DMS79 treated with DMSO at 0.1 percent for 48 hours (cell line): ENCODE data around the gene NFIC.
"Not testable (repeated sequence)": the region's sequence is repeated elsewhere in the genome, so short reads cannot be mapped to it uniquely, and the experiment has no call there.

Experiments used
- DNase-seq: peaks from one replicate; lab custom pipeline; 2025; lab: John Stamatoyannopoulos, UW

The NFIC gene

DNA sequence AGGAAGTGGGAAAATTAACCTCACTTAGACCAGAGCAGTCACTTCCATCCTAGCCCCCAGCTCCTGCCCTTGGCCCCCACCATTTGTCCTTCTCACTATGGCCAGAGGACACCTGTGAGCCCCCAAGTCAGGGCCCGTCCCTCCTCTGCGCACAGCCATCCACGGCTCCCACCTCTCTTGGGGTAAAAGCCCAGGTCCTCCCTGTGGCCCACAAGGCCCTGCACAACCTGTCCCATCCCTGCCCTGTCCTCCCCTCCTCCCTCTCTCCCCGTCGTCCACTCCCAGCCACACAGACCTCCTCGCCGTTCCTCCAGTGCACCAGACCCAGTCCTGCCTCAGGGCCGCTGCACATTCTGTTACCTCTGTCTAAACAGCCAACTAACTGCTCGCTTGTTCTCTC lies 60.0 kb downstream of the NFIC start:
- no peak for DNase-seq

DNA sequence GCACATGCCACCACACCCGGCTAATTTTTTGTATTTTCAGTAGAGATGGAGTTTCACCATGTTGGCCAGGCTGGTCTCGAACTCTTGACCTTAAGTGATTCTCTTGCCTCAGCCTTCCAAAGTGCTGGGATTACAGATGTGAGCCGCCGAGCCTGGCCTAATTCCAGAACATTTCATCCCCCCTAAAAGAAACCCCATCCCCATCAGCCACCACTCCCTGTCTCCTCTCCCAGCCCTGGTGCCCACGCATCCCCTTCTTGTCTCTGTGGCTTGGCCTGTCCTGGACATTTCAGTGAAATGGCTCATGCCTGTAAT lies 63.9 kb downstream of the NFIC start:
- DNase-seq, result not testable (repeated sequence)

DNA sequence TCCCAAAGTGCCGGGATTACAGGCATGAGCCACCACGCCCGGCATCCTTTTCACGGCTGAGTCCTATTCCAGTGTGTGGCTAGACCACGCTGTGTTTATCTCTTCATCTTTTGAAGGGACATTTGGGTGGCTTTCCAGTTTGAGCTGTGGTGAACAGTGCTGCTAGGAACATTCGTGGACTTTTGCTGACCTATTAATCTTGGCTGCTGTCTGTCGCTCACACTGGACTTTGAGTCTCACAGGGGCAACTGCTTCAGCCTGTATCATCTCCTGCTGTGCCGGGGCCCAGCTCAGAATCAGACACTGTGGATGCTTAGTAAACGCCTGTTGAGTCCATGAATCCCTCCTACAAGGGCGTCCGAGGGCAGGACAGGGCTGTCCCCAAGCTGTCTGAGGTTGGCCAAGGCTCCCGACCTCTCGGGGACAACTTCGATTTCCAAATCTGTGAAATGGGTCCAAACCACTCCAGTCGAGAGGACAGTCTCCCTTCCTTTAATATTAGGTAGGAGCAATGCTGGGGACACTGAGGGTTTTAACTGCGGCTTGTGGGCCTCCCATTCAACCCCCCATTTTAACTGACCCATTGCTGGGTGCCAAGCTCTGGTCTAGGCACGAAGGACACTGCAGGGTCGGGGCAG lies 65.5 kb downstream of the NFIC start:
- no peak for DNase-seq

DNA sequence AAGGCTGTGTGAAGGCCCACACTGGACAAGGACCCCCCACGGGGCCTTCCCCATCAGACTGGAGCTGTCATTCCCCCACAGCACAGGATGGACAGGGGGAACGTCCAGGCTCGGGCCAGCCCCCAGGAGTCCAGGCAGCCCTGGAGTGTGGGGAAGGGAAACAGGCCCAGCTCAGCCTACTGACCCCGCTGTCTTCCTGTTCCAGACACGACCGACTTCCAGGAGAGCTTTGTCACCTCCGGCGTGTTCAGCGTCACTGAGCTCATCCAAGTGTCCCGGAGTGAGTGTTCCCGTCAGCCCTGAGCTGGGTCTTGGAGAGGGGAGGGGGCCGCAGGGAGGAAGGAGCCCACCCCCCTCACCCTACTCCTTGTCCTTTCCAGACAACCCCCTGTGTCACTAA lies 66.9 kb downstream of the NFIC start:
- DNase-seq, result no peak

DNA sequence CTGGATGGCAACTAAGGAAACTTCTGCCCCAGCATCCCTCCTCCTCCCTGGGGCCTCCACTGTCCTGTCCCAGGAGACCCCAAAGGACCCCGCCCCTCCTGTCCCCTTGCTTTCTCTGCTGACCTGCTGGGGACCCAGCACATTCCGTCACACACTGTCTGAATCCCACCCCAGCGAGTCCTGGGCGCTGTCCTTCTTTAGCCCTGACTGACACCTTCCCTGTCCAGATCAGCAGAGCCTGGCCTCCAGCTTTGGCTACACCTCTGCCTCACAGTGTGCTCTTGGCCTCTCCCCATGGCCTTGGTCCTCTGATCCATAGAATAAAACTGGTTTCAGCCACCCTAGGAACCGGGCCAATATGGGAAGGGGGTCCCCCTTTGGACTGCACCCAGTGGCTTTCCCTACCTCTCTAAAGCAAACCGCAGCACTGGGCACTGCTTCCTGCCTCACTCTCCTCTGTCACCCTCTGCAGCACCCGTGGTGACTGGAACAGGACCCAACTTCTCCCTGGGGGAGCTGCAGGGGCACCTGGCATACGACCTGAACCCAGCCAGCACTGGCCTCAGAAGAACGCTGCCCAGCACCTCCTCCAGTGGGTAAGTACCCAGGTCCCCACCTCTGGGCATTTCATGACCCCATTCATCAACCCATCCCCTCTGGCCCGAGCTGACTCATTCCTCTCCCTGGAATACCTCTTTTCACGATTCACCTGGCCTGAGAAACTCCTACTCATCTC lies 67.6 kb downstream of the NFIC start:
- DNase-seq, result no peak

DNA sequence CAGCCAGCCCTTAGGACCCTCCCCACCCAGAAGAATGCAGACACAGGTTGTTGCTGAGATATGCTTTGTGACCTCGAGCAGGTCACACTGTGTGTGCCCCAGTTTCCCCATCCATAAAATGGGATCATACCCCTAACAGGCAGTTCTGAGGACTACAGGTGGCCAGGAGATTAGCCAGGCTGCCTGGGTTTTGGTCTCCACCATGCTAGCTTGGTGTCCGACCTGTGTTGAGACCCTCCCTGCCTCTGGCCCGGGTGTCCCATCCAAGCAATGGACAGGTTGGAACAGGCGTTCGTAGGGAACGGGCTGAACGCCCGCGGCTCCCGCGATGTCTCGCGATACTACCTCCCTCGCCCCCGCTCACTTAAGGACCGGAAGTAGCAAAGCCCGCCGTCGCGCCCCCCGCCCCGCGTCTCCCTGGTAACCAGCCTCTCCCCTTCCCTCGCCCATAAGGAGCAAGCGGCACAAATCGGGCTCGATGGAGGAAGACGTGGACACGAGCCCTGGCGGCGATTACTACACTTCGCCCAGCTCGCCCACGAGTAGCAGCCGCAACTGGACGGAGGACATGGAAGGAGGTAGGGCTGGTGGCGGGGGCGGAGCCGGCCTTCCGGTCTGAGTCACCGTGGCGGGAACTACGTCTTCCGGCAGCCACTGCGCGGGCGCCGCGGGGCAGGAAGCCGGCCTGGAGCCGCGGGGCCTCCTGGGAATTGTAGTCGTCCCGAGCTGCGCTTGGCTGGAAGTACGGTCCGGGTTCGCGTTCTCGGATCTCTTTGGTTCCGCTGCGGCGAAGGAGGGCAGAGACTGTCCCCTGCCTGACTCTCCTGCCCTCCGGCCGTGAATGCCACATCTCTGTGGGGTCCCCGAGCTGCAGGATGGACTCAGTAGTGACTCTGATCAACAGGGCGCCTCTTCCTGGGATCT lies 68.5 kb downstream of the NFIC start:
- peak; percentile 94 for DNase-seq

DNA sequence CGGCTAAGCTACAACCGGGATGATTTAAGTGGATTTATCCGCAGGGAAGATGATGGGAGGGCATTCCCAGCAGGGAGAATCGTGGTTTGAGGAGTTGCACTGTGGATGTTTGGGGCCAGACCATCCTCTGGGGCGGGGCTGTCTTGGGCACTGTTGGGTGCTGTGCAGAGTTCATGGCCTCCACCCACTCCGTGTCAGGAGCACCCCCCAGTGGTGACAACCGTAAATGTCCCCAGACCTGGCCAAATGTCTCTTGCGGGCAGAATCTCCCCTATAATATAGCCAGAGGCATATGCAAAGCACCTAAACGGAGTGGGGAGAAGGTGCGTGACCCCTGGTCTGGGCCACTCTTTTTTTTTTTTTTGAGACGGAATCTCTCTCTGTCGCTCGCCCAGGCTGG lies 73.7 kb downstream of the NFIC start:
- no peak for DNase-seq

DNA sequence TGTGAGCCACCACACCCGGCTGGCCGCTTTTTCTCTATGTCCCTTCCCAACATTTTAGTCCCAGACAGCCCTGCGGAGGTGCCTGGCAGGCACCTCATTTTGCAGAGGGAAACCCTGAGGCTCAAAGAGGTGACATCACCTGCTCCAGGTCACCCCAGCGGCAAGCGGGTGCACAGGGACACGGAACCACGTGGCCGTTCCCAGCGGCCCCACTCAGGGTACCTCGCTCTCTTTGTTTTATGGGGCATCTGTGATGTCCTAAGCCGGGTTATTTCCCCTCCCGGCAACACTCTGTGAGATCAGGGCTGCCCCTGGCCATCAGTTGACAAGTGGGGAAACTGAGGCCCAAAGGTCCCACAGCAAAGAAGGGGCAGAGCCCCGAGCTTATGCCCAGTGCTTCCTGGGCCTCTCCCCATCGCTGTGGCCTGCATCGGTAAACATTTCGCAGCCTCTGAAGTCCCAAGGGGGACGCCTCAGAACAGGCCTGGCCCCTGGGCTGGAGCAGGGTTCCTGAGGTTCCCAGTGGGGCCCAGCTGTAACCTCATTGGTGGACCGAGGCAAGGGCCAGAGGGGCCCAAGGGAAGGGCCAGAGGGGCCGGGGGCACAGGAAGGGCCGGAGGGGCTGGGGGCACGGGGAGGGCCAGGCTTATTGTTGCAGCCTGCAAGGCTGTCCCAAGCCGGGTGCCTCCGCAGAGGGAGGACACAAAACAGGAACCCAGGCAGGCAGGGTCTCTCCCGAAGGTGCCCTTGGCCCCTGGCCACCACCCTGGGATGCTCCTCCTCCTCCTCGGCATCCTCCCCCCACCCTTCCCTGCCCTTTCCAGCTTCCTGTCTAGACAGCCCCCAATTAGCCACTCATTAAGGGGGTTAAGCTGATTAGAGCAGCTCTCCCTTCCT lies 75.0 kb downstream of the NFIC start:
- no peak for DNase-seq

DNA sequence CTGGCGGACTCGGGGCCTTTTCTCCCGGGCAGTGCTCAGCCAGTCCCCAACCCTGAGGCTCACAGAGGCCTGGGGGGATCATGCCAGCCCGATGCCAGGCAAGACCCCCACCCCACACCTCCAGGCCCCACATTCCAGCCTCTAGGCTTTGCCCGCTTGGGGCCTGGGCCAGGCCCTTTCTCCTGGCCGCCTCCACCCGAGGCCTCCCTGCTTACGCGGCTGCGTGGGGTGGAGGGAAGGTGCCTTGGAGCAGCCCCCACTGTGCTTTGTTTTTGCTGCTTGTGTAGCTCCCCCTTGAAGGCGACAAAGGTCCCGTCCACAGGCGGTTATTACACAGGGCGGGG lies 75.6 kb downstream of the NFIC start:
- DNase-seq, result no peak

DNA sequence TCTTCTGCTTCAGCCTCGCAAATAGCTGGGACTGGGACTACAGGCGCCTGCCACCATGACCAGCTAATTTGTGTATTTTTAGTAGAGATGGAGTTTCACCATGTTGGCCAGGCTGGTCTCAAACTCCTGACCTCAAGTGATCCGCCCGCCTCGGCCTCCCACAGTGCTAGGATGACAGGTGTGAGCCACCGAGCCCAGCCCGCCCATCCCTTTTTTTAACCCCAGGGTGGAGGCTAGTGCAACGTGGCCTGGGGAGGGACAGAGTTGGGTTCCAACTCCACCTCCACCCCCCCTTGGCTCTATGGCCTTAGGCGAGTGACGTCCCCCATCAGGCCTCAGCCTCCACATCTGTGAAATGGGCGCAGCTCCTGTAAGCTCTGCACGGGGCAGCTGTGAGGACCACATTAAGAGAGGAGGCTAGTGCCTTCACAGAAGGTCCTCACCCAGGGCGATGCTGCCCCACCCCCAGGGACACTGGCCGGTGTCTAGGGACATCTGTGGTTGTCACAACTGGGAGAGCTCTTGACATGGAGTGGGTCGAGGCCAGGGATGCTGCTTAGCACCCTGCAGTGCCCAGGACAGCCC lies 76.2 kb downstream of the NFIC start:
- no peak for DNase-seq

DNA sequence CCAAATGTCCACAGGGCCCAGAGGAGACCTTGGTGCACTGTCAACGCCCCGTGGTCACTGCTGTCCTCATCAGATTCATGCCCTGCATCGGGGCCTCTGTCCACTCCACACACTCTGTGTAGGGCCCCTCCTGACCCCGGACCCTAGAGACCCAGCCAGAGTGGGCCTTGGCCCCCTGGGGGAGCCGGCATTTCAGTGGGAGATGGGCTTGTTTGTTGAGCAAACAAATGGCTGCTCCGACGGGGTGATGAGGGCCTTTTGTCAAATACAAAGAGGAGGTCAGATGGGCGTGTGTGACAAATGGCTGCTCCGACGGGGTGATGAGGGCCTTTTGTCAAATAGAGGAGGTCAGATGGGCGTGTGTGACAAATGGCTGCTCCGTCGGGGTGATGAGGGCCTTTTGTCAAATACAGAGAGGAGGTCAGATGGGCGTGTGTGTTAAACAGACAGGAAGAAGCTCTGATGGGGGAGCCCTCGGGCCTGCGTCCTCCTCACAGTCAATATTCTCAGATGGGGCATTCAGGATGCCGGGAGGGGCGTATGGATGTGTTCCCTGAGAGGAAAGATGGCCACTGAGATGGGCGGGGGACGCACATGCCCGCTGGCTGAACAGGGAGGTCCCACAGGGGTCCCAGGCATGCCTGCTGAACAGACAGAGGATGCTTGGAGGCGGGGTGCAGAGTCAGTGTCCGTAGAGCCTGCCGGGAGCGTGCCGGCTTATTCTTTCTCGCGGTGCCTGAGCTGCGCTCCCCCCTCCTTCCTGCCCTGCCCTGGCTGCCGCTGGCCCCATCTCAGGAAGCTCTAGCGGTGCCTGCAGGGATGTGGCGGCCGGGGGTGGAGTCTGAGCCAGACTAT lies 77.7 kb downstream of the NFIC start:
- no peak for DNase-seq

DNA sequence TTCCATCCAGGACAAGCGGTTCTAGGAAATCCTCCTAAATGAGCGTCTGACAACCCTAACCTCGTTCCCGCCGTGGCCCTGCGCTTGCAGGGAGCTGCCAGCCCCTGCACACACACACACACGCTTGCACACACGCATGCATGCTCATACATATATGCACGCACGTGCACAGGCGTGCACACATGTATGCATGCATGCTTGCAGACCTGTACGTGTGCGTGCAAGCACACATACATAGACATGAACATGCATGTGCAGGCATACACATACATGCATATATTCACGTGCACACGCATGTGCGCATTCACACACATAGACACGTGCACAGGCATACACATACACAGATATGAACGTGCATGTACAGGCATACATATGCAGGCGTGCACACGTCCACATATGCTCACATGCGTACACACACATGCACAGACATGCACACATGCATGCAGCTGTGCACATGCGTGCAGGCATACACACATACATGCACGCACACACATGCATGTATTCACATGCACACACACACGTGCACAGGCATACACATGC lies 78.4 kb downstream of the NFIC start:
- no peak for DNase-seq

DNA sequence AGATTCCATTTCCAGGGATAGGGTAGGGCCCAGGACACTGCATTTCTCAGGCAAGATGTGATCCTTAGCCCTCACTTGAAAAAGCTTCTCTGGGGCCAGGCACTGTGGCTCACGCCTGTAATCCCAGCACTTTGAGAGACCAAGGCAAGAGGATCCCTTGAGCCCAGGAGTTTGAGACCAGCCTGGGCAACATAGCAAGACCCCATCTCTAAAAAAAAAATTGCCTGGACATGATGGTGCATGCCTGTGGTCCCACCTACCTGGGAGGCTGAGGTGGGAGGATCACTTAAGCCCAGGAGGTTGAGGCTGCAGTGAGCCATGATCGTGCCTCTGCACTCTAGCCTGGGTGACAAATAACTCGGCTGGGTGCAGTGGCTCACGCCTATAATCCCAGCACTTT lies 80.3 kb downstream of the NFIC start:
- not testable (repeated sequence) for DNase-seq

DNA sequence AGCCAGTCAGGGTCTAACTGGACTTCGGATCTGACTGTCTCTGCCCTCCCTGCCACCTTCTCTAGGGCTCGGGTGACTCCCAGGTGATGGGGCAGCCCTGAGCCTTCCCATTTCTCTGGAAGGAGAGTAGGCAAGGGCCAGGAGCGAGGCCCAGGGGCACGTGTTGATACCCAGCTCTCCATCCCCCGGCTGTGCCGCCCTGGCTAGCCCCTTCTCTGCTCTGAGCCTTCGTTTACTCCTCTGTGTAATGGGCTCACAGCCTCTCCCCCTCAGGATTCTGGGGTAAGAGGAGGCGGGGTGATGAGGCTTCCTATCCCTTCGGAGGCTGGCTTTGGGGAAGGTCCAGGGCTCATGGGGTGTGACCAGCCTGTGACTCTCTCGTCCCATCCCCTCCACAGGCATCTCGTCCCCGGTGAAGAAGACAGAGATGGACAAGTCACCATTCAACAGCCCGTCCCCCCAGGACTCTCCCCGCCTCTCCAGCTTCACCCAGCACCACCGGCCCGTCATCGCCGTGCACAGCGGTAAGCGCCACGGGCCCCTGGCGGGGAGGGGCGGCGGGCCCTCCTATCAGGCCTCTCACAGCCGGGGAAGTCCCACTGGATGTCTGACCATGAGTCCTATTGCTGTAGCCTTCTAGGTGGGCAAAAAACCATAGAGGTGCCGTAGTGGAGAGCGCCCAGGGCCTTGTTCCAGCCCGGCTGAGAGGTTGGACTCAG lies 82.4 kb downstream of the NFIC start:
- DNase-seq, result no peak

DNA sequence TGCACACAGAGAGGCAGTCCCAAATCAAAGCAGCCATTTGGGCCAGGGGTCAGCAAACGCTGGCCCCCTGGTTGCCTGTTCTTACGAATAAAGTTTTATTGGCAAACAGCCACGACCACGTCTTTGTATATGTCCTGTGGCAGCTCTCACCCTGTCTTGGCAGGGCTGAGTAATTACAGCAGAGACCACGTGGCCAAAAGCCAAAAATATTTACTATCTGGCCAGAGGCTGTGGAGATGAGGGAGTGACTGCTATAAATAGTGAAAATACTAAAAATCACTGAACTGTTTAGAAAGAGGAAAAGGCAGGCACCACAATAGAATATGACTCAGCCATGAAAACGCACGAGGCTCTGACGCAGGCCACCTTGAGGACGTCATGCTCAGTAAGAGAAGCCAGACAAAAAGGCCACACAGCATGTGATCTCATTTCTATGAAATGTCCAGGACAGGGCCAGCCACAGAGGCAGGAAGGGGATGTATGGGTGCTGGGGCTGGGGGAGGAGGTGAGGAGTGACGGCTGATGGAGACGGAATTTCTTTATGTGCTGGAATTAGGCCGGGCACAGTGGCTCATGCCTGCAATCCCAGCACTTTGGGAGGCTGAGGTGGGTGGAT lies 84.5 kb downstream of the NFIC start:
- no peak for DNase-seq

DNA sequence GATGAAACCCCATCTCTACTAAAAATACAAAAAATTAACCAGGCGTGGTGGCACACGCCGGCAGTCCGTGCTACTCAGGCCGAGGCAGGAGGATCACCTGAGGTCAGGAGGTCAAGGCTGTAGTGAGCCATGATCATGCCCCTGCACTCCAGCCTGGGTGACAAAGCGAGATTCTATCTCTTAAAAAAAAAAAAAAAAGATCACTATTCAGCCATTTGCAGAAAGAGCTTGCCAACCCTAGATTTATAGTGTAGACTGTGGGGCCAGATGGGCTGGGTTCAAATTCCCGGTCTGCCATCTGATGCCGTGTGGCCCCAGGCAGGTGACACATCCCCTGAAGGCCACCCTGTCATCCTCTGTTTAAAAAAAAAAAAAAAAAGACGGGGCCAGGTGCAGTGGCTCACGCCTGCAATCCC lies 85.1 kb downstream of the NFIC start:
- DNase-seq, result no peak

DNA sequence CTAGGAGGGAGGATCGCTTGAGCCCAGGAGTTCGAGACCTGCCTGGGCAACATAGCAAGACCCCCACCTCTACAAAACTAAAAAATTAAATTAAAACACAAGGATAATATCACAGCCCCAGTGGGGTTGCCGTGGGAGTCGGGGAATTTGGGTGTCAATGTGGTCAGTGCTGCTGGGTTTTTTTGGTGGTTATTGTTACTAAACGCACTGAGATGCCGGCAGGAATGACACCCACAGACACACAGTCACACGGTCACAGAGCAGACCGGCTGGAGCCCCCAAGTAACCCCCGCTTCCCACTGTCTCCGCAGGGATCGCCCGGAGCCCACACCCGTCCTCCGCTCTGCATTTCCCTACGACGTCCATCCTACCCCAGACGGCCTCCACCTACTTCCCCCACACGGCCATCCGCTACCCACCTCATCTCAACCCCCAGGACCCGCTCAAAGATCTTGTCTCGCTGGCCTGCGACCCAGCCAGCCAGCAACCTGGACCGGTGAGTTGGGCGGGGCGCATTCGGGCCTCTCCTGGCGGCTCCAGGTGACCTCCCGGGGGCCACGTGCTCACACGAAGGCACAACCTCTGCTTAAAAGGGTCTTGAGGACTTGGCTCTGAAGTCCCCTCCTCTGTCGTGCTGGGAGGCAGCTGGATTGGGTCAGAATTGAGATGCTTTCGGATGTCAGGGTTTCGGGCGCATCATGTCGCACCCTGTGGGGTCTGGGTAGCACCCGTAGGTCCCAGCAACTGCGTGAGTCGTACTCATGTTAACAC lies 86.0 kb downstream of the NFIC start:
- DNase-seq, result no peak

DNA sequence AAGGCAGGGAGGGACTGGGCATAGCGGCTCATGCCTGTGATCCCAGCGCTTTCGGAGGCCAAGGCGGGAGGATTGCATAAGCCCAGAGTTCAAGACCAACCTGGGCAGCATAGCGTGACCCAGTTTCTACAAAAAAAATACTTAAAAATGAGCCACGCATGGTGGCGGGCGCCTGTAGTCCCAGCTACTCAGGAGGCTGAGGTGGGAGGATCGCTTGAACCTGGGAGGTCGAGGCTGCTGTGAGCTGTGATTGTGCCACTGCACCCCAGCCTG lies 86.5 kb downstream of the NFIC start:
- not testable (repeated sequence) for DNase-seq

DNA sequence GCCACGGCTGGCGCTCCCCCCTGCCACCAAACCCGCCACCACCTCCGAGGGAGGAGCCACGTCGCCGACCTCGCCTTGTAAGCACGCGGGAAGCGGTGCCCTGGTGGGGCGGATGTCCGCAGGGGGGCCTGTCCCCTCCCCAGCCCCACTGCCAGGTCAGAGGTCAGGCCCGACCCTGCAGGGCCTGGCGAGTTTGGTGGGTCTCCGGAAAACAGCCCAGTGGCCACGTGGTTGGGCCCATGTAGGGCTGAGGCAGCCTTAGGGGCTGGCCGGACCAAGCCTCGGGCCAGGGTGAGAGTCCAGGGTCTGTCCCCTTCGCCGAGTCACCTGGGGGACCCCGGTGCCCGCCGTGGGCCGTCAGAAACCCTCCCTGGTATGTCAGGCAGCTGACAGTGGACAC lies 87.5 kb downstream of the NFIC start:
- DNase-seq, result no peak
